Central memory CD4-positive, alpha-beta T cell (primary cell): ENCODE results near the gene CXCR6.
"Not testable (repeated sequence)": the region's sequence is repeated elsewhere in the genome, so short reads cannot be mapped to it uniquely, and the experiment has no call there.

Experiments
- DNase-seq: peaks from one replicate; pipeline ENCODE4 v3.0.0; 2022

CXCR6 gene

DNA sequence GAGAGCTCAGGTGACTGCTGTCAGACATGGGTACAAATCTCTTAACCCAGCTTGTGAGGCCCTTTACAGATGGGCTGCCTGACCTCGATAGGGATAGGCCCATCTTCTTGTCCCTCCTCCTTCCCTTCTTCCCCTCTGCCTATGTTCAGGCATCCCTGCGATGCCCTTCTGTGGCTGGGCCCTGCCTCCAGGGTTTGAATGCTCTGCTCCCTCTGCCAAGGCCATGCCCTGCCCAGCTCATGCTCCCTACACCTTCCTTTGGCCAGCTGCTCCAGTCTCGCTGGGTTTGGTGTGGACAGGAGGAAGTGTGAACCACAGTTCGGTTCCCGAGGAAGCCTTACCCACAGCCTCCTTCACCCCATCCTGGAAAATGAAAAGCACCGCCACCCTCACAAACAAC lies 48.1 kb downstream of the CXCR6 start:
- no peak for DNase-seq

DNA sequence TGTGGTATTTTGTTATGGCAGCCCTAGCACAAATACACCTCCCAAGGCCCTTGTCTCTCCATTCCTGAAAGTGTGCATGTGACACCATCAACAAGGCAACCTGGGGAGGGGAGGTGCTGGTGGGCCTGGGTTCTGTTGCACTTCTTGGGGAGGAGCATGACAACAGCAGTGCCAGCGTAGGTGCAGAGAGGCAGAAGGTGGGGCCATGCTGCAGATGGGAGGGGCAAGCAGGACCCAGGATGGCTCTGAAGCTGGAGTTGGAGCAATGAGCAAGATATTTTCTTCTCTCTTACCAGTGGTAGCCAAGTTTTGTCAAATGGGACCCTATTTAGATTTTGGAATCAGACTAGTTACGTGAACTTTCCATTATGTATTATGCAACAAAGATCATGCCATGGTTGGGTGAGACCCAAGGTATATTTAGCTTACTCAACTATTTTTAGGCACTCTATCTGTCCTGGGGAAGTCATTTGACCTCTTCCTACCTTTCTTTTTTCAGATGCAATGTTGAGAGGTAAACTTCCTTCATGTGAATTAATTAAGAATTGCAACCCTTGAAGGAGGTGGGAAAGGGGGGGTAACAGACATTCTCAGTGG lies 49.0 kb downstream of the CXCR6 start:
- no peak for DNase-seq

DNA sequence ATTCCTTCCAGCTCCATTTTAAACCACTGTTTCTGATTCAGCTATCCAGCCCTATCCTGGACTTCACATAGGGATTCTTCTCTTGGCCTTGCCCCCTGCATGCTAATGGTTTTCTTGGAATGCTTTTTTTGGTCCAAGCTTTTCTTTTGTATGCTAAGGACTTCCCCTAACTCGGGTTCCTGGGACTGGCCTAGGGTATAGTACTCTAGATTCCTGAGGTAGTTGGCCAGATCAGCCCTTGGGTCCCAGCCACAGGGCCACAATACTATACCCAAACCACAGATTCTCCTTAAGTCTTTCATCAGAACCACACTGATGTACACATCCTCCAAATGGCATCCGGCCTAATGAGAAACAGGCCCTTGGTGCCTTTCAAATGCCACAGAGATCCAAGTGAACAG lies 49.6 kb downstream of the CXCR6 start:
- no peak for DNase-seq

DNA sequence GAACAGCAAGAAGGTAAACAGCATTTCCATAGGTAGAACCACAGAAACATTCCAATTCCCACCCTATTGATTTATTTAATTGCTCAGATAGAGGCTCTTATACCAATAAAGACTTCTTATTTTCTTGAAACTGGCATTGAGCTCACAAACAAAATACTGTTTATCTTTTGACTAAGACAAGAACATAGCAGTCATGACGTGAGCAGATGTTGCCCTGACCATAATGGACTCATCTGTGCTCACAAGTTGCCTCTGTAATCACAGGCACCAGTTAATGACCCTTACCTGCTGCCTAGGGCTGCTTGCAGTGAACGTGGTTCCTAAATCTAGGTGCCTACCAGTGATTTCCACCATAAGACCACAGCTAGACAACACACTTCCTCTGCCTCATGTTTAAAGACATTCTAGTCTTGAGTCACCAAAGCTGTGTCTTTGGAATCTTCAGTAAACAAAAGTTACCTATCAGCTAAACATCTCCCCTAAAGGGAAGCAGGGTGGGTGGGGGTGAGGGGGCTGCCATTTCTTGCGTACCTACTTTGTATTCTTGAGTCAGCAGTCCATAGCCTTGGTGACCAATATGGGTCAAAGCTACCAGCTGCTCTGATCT lies 50.3 kb downstream of the CXCR6 start:
- DNase-seq = peak; percentile 51

DNA sequence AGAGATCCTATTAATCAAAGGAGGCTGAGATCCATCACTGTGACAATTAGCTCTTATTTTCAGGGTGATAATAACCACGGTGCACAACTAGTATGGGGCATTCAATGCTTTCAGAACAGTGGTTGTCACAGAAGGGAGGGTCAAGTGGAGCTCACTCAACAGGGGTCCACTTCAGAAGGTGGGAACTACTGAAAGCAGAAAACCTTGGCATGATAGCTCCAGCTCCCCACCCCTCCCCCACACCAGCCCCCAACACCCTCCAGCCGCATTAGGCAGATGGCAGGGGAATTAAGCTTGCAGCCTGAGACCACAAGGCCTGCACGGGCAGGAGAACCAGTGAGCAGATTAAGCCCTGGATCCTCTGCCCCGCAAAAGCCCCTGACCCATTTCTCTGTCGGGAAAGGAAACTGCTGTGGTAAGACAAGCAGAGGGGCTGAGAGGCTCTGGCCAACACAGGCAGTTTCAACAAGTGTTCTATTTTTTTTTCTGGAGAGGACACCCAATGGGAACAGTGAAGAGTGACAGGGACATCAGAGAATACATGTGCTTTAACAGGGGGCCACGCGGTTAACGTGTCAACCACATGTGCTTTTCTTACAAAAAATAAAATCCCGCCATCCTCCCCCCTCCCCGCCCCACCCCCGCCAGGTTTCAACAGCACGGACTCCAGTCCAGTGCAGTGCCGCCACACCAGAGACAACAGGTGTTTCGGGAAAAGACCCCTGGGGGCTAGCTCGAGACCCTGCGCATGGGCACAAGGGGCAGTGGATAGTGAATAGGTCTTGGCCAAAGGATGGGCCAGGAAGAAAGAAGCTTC lies 51.4 kb downstream of the CXCR6 start:
- peak; percentile 61 for DNase-seq

DNA sequence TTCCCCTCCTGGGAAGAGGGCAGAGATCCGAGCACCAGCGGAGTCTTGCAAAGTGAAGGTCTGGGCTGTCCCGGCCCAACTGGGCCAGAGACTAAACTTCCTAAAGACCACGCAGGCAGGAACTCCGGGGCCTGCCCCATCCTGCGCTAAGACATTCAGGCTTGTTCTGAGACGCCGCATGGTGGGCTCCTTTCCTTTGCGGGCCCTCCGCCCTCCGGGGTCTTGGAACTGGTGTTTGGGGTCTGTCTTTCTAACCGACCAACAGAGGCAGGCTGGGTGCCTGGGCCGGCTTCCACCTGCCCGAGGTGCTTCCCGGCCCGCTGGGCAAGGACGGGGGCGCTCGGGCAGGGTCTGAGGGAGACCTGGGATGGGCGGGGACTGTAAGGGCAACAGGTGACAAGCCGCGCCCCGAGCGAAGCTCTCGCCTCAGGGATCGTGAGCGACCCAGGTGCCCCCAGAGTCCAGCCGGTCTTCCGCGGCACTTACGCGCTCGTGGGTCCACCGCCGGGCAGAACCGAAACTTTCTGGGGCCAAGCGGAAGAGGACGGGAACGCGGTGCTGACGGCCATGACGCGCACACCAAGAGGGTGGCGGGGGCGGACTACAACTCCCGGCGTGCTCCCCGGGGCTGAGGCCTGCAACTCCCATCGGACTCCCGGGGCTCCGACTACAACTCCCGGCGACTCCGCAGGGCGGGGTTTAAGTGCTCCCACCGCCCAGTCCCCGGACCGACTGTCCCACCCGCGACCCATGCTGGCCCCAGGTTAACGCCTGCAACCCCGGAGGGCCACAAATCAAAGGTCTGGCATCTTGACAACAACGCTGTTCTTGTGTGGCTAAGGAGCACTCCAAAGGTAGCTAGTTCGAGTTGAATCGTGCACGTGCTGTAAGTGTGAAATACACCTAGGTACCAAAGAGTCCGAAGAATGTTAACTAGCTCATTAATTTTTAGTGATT lies 52.2 kb downstream of the CXCR6 start, which contains the start of gene FYCO1:
Gene FYCO1 (minus strand): TSS at position 589 of the 957 bp plus-strand sequence. CDS start 10,914 bp downstream, outside the sequence.
- DNase-seq = peak; percentile 82

DNA sequence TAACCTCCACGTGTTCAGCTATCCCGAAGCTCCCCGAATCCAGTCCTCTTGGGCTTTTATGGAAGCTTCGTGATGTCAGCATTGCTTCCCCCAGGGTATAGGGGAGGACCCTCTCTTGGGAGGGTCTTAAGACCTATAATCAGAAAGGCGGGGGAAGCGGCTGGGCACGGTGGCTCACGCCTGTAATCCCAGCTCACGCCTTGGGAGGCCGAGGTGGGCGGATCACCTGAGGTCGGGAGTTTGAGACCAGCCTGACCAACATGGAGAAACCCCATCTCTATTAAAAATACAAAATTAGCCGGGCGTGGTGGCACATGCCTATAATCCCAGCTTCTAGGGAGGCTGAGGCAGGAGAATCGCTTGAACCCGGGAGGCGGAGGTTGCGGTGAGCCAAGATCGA lies 54.2 kb downstream of the CXCR6 start:
- not testable (repeated sequence) for DNase-seq

DNA sequence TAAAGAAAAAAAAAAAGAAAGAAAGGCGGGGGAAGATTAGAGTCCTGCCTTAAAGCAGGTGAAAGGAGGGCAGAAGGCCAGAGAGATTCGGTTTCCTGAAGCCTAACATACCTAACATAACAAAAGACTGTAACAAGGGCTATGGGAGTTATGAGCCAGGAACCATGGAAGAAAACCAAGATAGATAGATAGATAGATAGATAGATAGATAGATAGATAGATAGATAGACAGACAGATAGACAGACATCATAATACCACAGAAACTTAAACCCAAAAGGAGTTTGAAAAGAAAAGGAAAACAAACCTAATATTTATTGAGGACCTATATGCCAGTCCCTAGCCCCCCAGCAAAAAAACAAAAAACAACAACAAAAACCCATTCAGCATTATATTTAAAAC lies 54.7 kb downstream of the CXCR6 start:
- no peak for DNase-seq
